Activated B cell treated with CpG ODN at 0.5 μM for 24 hours (primary cell): ENCODE measurements around the gene ACBD6. TPM values are rescaled to one million over a fixed set of nuclear protein-coding genes. Genes with fewer than 3 reads are reported as not detected.
A peak's percentile ranks its signal among the peaks of the same experiment; 100 is the strongest.

Source experiments
- ATAC-seq: fragments of 200-7000 bp; cut with Tn5 transposase; one replicate; pipeline ENCODE4 v1.10.0; 2021; ENCODE audit warnings: low read depth, mild to moderate bottlenecking, moderate library complexity
- CTCF ChIA-PET: fragments of 350-600 bp; sonication (Branson Sonifier 250); formaldehyde crosslinking; loops from one replicate; lab custom pipeline; 2021; ENCODE audit warnings: antibody characterized with exemption; lab: Charles Lee
- POLR2A ChIA-PET: fragments of 350-600 bp; sonication (Branson Sonifier 250); formaldehyde crosslinking; loops from one replicate; lab custom pipeline; 2021; ENCODE audit warnings: antibody characterized with exemption; lab: Charles Lee
- DNase-seq: peaks from one replicate; pipeline ENCODE4 v3.0.0; 2022
- H3K27ac Mint-ChIP-seq: one replicate; pipeline ENCODE4 v1.8.0; 2020; ENCODE audit warnings: mixed read lengths
- H3K27me3 Mint-ChIP-seq: one replicate; pipeline ENCODE4 v1.8.0; 2021; ENCODE audit warnings: mixed read lengths
- H3K36me3 Mint-ChIP-seq: one replicate; pipeline ENCODE4 v1.8.0; 2021; ENCODE audit warnings: low read depth, mixed read lengths
- H3K4me1 Mint-ChIP-seq: one replicate; pipeline ENCODE4 v1.8.0; 2021; ENCODE audit warnings: mixed read lengths
- H3K4me3 Mint-ChIP-seq: one replicate; pipeline ENCODE4 v1.8.0; 2020; ENCODE audit warnings: mild to moderate bottlenecking, mixed read lengths
- H3K9me3 Mint-ChIP-seq: one replicate; pipeline ENCODE4 v1.8.0; 2020; ENCODE audit warnings: mixed read lengths
- intact Hi-C: fragments of 100-400 bp; cut with micrococcal nuclease; formaldehyde crosslinking; loops from one replicate; pipeline ENCODE4 v1.15.1; 2024
- total RNA-seq: library from RNA; stranded (reverse); gene quantifications from 2 replicates; pipeline ENCODE4 v1.2.3, GENCODE V29; 2022
- TF ChIP-seq, protein P1 (sequence below): fragments of 200-600 bp; IDR thresholded peaks from one replicate; pipeline ENCODE4 v1.8.0; 2022; ENCODE audit warnings: antibody characterized with exemption, mild to moderate bottlenecking

Gene ACBD6
- total RNA-seq, 1 donor from 2014 or later, result 61.5 TPM

DNA sequence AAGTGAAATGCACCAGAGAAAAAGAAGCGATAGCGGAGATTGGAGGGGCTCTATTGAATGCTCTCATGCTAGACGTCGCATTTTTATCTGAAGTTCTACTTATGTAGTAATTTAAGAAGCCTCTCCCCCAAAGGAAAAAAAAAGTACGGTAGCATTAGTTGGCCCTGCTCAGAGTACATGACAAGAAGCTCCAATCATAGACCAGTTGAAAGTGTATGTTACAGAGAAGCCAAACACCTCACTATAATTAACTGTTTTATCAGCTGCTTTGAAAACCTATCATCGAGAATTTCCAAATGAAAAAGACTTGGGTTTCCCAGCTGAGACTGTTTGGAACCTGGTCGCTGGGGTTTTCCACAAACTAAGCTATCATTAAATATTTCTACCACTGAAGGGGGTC, 36.8 kb upstream of the ACBD6 start:
- H3K36me3 Mint-ChIP-seq, result no peaks in the 10 kb centered on the region
- intact Hi-C loops, result no loop called here
- POLR2A ChIA-PET, result no interaction called here
- CTCF ChIA-PET, result interaction anchor here (1.2 to 4.5 kb wide), 2 partner anchors 11 to 323 kb away, joined by 3 to 26 read pairs; no protein-coding TSS in a partner anchor
- no peaks in the 10 kb centered on the region for H3K4me1 Mint-ChIP-seq
- H3K27me3 Mint-ChIP-seq, result peaks cover 7% of the 10 kb centered on the region
- TF ChIP-seq, protein P1, sequence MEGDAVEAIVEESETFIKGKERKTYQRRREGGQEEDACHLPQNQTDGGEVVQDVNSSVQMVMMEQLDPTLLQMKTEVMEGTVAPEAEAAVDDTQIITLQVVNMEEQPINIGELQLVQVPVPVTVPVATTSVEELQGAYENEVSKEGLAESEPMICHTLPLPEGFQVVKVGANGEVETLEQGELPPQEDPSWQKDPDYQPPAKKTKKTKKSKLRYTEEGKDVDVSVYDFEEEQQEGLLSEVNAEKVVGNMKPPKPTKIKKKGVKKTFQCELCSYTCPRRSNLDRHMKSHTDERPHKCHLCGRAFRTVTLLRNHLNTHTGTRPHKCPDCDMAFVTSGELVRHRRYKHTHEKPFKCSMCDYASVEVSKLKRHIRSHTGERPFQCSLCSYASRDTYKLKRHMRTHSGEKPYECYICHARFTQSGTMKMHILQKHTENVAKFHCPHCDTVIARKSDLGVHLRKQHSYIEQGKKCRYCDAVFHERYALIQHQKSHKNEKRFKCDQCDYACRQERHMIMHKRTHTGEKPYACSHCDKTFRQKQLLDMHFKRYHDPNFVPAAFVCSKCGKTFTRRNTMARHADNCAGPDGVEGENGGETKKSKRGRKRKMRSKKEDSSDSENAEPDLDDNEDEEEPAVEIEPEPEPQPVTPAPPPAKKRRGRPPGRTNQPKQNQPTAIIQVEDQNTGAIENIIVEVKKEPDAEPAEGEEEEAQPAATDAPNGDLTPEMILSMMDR, result no peak
- H3K9me3 Mint-ChIP-seq, result no peaks in the 10 kb centered on the region
- ATAC-seq, result no peak
- H3K27ac Mint-ChIP-seq, result no peak overlapping the region
- H3K4me3 Mint-ChIP-seq, result no peak overlapping the region
- DNase-seq, result no peak

DNA sequence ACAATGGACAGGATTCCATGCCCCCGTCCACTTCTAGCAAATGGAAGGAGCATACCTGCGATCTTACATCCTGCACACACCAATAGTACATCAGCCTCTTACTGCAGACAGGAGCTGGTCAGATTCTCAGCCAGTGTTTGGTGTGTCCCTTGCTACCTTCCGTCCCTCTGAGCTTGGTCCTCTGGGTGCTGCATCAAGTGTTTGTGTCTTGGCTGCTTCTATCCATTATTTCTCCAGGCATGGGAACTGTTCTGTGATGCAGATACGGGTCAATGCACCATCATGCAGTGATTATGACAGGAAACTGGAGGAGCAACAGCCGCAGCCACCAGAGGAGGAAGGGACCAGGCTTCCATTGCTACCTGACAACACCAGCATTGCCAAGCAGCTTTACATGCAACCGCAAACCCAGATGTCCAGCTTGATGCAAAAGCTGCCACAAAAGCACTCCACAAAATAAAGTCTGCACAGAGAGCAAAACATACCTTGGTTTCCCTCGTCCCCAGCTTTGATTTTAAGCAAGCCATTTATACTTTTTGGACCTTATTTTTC, 34.5 kb upstream of the ACBD6 start:
- Mint-ChIP-seq H3K4me3 (no peak overlapping the region), H3K27me3 (peaks cover 9% of the 10 kb centered on the region), H3K9me3 (no peaks in the 10 kb centered on the region), H3K27ac (no peak overlapping the region), H3K4me1 (peaks cover 5% of the 10 kb centered on the region), H3K36me3 (no peaks in the 10 kb centered on the region)
- DNase-seq (no peak), ATAC-seq (no peak)
- intact Hi-C loops, result no loop called here
- ChIA-PET POLR2A (no interaction called here), CTCF (interaction anchor here (1.0 to 4.5 kb wide), 3 partner anchors 22 to 629 kb away, joined by 4 to 26 read pairs (median 4); no protein-coding TSS in a partner anchor)
- TF ChIP-seq, protein P1, result no peak

DNA sequence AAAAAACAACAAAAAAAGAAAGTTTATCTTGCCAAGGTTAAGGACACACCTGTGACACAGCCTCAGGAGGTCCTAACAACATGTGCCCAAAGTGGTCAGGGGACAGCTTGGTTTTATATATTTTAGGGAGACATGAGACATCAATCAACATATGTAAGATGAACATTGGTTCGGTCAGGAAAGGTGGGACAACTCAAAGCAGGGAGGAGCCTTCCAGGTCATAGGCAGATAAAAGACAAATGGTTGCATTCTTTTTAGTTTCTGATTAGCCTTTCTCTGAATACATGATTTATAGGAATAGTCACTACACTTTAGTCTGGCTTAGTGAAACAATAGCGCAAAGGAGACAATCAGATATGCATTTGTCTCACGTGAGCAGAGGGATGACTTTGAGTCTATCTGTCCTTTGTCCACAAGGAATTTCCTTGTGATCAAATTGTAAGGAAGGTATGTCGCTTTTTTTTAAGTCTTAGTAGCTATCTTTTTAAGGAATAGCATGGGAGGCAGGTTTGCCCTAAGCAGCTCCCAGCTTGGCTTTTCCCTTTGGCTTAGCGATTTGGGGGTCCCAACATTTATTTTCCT, 33.1 kb upstream of the ACBD6 start:
- ChIA-PET POLR2A (no interaction called here), CTCF (interaction anchor here (4.2 to 4.5 kb wide), 2 partner anchors 327 kb away, joined by 26 to 66 read pairs; no protein-coding TSS in a partner anchor)
- DNase-seq (no peak), ATAC-seq (no peak)
- no peaks in the 10 kb centered on the region for H3K9me3 Mint-ChIP-seq
- TF ChIP-seq, protein P1, result no peak
- no peaks in the 10 kb centered on the region for H3K36me3 Mint-ChIP-seq
- no peak overlapping the region for H3K27ac Mint-ChIP-seq
- intact Hi-C loops, result no loop called here
- peaks cover 10% of the 10 kb centered on the region for H3K27me3 Mint-ChIP-seq
- peaks cover 5% of the 10 kb centered on the region for H3K4me1 Mint-ChIP-seq
- H3K4me3 Mint-ChIP-seq, result no peak overlapping the region

DNA sequence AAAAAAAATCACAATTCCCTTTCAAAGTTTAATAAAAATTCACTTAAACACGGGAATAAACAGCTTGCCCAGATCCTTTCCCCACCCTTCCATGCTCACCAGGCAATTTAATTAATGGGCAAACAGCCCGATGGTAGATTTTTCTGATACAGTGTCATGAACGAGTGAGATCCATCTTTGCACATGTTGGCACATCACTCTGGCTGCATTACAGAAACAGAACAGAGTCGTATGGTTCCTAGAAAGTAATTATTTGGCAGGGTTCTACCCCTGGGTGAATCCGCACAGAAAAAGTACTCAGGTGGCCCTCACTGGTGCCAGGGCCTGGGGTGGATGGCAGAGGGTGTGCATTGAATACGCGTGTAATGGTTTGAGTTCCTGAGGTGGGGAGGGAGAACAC, 31.8 kb upstream of the ACBD6 start:
- DNase-seq, result no peak
- H3K9me3 Mint-ChIP-seq, result no peaks in the 10 kb centered on the region
- H3K4me1 Mint-ChIP-seq, result peaks cover 5% of the 10 kb centered on the region
- H3K27ac Mint-ChIP-seq, result no peak overlapping the region
- ATAC-seq, result no peak
- intact Hi-C loops, result loop anchor here (5.0 kb wide), 1 partner anchor 618 kb away; no protein-coding TSS in a partner anchor
- ChIA-PET CTCF (interaction anchor here (2.0 to 4.2 kb wide), 2 partner anchors 19 to 328 kb away, joined by 7 to 66 read pairs; no protein-coding TSS in a partner anchor), POLR2A (interaction anchor here (0.5 kb wide), 1 partner anchor 488 kb away, joined by 3 read pairs; no protein-coding TSS in a partner anchor)
- no peak overlapping the region for H3K4me3 Mint-ChIP-seq
- TF ChIP-seq, protein P1, result no peak
- no peaks in the 10 kb centered on the region for H3K36me3 Mint-ChIP-seq
- peaks cover 13% of the 10 kb centered on the region for H3K27me3 Mint-ChIP-seq

DNA sequence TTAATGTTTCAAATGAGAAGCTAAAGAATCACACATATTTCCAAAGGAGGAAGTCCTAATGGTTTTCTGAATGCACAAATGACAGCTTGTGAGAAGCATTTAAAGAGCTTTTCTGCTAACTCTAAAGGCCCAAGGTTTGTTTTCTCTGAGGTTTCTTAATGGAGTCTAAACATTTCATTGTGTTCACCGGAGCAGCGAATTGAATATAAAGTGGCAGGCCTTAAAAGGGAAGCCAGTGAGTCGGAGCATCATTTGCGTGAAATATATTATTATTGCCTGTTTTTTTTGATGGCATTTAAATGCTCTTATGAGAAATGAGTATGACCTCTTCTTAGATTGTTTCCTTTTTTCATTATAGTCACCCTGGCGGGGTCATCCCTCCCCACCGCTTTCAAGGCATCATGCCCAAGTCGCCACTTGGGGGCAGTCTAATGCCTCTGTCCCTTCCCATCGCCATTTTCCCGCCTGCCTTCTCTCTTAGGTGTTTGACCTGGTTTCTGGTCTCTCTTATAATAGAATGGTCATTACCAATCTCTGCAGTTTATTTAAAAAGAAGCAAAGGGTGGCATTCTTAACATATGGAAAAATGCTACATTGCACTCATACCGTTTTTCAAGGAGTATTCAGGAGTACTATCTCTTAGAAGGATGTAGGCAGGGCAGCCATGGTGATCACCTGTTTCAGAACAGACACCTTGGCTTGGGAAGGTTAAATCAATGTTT, 31.1 kb upstream of the ACBD6 start:
- H3K27ac Mint-ChIP-seq, result no peak overlapping the region
- H3K4me1 Mint-ChIP-seq, result peaks cover 5% of the 10 kb centered on the region
- ATAC-seq (peak; percentile 71), DNase-seq (peak; percentile 36)
- ChIA-PET POLR2A (no interaction called here), CTCF (interaction anchor here (2.0 to 4.2 kb wide), 2 partner anchors 18 to 329 kb away, joined by 7 to 66 read pairs; no protein-coding TSS in a partner anchor)
- TF ChIP-seq, protein P1, result peak; percentile 42
- no peak overlapping the region for H3K4me3 Mint-ChIP-seq
- peaks cover 11% of the 10 kb centered on the region for H3K27me3 Mint-ChIP-seq
- intact Hi-C loops, result loop anchor here (1.0 to 5.0 kb wide), 3 partner anchors 328 to 633 kb away; no protein-coding TSS in a partner anchor
- H3K9me3 Mint-ChIP-seq, result no peaks in the 10 kb centered on the region
- H3K36me3 Mint-ChIP-seq, result no peaks in the 10 kb centered on the region
